H1 (cell line): ENCODE data around the gene ZHX3. TPM values are rescaled to one million over a fixed set of nuclear protein-coding genes. Genes with fewer than 3 reads are reported as not detected.

Experiments used
- CHD7 ChIP-seq: fragments of 300-600 bp; sonication (generic); IDR thresholded peaks from 2 replicates; pipeline ENCODE4 v1.7.1; 2012; ENCODE audit warnings: low read length, moderate library complexity, mild to moderate bottlenecking, inconsistent platforms; ENCODE audit not compliant: insufficient replicate concordance
- CTBP2 ChIP-seq: IDR thresholded peaks from 2 replicates; pipeline ENCODE4 v1.7.0; 2011; ENCODE audit warnings: borderline replicate concordance, mild to moderate bottlenecking, moderate library complexity, mixed read lengths, low read length; ENCODE audit not compliant: insufficient read depth, insufficient read length
- HDAC2 ChIP-seq, 2 experiments: fragments of 300-600 bp in 1 of 2; sonication (generic) in 1 of 2; IDR thresholded peaks; 2 replicates each; pipeline ENCODE4 v1.6.1; 2011 to 2012; ENCODE audit warnings: low read depth in 2 of 2, low read length in 2 of 2, mild to moderate bottlenecking in 2 of 2, moderate library complexity in 2 of 2, borderline replicate concordance in 1 of 2, inconsistent platforms in 1 of 2
- RBBP5 ChIP-seq: IDR thresholded peaks from 2 replicates; pipeline ENCODE4 v1.7.1; 2012; ENCODE audit warnings: low read depth, mild to moderate bottlenecking, inconsistent platforms, low read length, moderate library complexity, borderline replicate concordance
- SIRT6 ChIP-seq: IDR thresholded peaks from one replicate; pipeline ENCODE4 v1.7.1; 2012; ENCODE audit warnings: low read length, inconsistent platforms
- polyA plus RNA-seq, 7 experiments: library from polyadenylated mRNA; depleted of rRNA in 3 of 7; stranded (reverse) in 5 of 7; unstranded in 2 of 7; fragments of >200 nt in 5 of 7; fragments of 200-250 nt in 2 of 7; gene quantifications; 1 replicate in 5 of 7; 2 replicates in 1 of 7; 4 replicates in 1 of 7; pipeline versions ENCODE4 v1.2.1 to v1.2.3, GENCODE V29; 2011 to 2013; ENCODE audit warnings: missing spikeins in 2 of 7, mixed read lengths in 2 of 7
- total RNA-seq: library from RNA; stranded (reverse); fragmentation: NEBNext Ultra II Directional; extraction: Animal tissue kit (Norgen Biotek cat#: 25700); gene quantifications from 2 replicates; pipeline ENCODE4 v1.2.1, GENCODE V29; 2021

The ZHX3 gene
- total and polyA plus RNA-seq, 2 of the 8 experiments (the other 6 are each of a cell fraction or from before 2014, with no cell fraction given), result 1.00 to 7.8 TPM

- TF ChIP-seq CHD7 (no peak), SIRT6 (no peak), CTBP2 (no peak), RBBP5 (no peak), HDAC2 (IDR thresholded peaks at IDR 0.05; ENCODE audit: borderline replicate concordance in 1 of 2, low read depth in 2 of 2, low read length in 2 of 2) (no peak)
Observed at GRCh38 chr20:41147767-41148191, 169.8 kb downstream of the ZHX3 start (continued).
